Psoas muscle (tissue), 8 donors: ENCODE measurements around the gene FGFRL1. TPM values are rescaled to one million over a fixed set of nuclear protein-coding genes. Genes with fewer than 3 reads are reported as not detected.

Source experiments
- ATAC-seq, 4 donors: fragments of 200-7000 bp; cut with Tn5 transposase; one replicate each; pipeline ENCODE4 v1.9.1; 2020; ENCODE audit warnings: moderate library complexity in 3 of 4, mild to moderate bottlenecking in 2 of 4
- DNase-seq, 2 donors: peaks; one replicate each; pipeline ENCODE4 v3.0.0-alpha.2; 2020
- H3K27ac ChIP-seq: fragments of 200-600 bp; one replicate; pipeline ENCODE4 v1.8.0; 2022
- H3K27me3 ChIP-seq, 3 donors: fragments of 200-600 bp in 1 of 3; one replicate each; pipeline versions ENCODE4 v1.6.1 to v1.8.0; 2013 to 2022; ENCODE audit warnings: low read length in 2 of 3, mild to moderate bottlenecking in 2 of 3, moderate library complexity in 1 of 3; ENCODE audit not compliant: insufficient read depth in 3 of 3
- H3K36me3 ChIP-seq, 2 donors: fragments of 200-600 bp in 1 of 2; one replicate each; pipeline versions ENCODE4 v1.6.1 to v1.8.0; 2013 to 2022; ENCODE audit warnings: low read depth in 1 of 2, mild to moderate bottlenecking in 1 of 2, moderate library complexity in 1 of 2; ENCODE audit not compliant: insufficient read depth in 1 of 2
- H3K4me1 ChIP-seq: fragments of 200-600 bp; one replicate; pipeline ENCODE4 v1.8.0; 2022
- H3K4me3 ChIP-seq: fragments of 200-600 bp; one replicate; pipeline ENCODE4 v1.8.0; 2022; ENCODE audit warnings: mild to moderate bottlenecking
- H3K9me3 ChIP-seq: fragments of 200-600 bp; one replicate; pipeline ENCODE4 v1.8.0; 2022
- WGBS, 3 donors: extraction: QIAGEN DNeasy Blood & Tissue Kit; methylation state at CpG; one replicate each; pipeline versions ENCODE4 v1.1.6 to v1.1.7; 2013; 5-methylcytosine and 5-hydroxymethylcytosine counted together
- intact Hi-C, 2 donors: fragments of 100-400 bp; cut with DNase I; formaldehyde crosslinking; loops; one replicate each; pipeline versions ENCODE4 v1.11.0 to v1.14.2; 2022
- polyA plus RNA-seq, 3 donors: library from polyadenylated mRNA; stranded (reverse); fragments of 200-250 nt; gene quantifications; one replicate each; pipeline ENCODE4 v1.2.3, GENCODE V29; 2013
- total RNA-seq, 4 donors: library from RNA; stranded (reverse); fragmentation: NEBNext Ultra II Directional in 2 of 4; extraction: Animal tissue kit (Norgen Biotek cat#: 25700) in 2 of 4; gene quantifications; one replicate each; pipeline versions ENCODE4 v1.2.1 to v1.2.4, GENCODE V29; 2021 to 2023
- TF ChIP-seq, protein P1 (sequence below): fragments of 200-600 bp; IDR thresholded peaks from one replicate; pipeline ENCODE4 v1.8.0; 2022; ENCODE audit warnings: antibody characterized with exemption
- donor health status: healthy with polysubstance abuse.
- donor health status: DM: no; HTN: no; CAD: no; lungs with moderate emphysema.
- donor health status: Bipolar disorder and iron deficiency.
- donor health status: healthy.
- donor health status: DM: yes; HTN: yes; CAD: no.
- donor health status: DM: no; HTN: no; CAD: no.
- donor health status: DM: no; HTN: no; CAD: no.
- donor health status: DM: yes; HTN: yes; CAD: no.

Gene FGFRL1
- total and polyA plus RNA-seq, 7 donors, result 9.8 to 41.2 (median 15.5) TPM

- Histone ChIP-seq H3K4me3 (no peak overlapping the region), H3K4me1 (peaks cover 5% of the 10 kb centered on the region), H3K9me3 (no peaks in the 10 kb centered on the region), H3K27me3 (no peaks in the 10 kb centered on the region), H3K36me3 (no peaks in the 10 kb centered on the region), H3K27ac (no peak overlapping the region)
- DNase-seq (no peak), ATAC-seq (no peak)
- intact Hi-C loops, result no loop called here
- TF ChIP-seq, protein P1, sequence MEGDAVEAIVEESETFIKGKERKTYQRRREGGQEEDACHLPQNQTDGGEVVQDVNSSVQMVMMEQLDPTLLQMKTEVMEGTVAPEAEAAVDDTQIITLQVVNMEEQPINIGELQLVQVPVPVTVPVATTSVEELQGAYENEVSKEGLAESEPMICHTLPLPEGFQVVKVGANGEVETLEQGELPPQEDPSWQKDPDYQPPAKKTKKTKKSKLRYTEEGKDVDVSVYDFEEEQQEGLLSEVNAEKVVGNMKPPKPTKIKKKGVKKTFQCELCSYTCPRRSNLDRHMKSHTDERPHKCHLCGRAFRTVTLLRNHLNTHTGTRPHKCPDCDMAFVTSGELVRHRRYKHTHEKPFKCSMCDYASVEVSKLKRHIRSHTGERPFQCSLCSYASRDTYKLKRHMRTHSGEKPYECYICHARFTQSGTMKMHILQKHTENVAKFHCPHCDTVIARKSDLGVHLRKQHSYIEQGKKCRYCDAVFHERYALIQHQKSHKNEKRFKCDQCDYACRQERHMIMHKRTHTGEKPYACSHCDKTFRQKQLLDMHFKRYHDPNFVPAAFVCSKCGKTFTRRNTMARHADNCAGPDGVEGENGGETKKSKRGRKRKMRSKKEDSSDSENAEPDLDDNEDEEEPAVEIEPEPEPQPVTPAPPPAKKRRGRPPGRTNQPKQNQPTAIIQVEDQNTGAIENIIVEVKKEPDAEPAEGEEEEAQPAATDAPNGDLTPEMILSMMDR, result no peak
- 92 to 95% (median 94%) methylated on average over 17 of the region's 17 CpGs for WGBS, 3 donors
Observed at GRCh38 chr4:982291-982690, 29.1 kb upstream of the FGFRL1 start.

GRCh38 chr4:982814-983213 lies 28.6 kb upstream of the FGFRL1 start:
- Histone ChIP-seq H3K27ac (no peak overlapping the region), H3K27me3 (no peaks in the 10 kb centered on the region), H3K36me3 (no peaks in the 10 kb centered on the region), H3K4me1 (peaks cover 10% of the 10 kb centered on the region), H3K9me3 (no peaks in the 10 kb centered on the region), H3K4me3 (no peak overlapping the region)
- intact Hi-C loops, result no loop called here
- WGBS, 3 donors, result 93 to 96% (median 96%) methylated on average over 15 of the region's 15 CpGs
- ATAC-seq (no peak), DNase-seq (no peak)
- TF ChIP-seq, protein P1, result no peak

DNA sequence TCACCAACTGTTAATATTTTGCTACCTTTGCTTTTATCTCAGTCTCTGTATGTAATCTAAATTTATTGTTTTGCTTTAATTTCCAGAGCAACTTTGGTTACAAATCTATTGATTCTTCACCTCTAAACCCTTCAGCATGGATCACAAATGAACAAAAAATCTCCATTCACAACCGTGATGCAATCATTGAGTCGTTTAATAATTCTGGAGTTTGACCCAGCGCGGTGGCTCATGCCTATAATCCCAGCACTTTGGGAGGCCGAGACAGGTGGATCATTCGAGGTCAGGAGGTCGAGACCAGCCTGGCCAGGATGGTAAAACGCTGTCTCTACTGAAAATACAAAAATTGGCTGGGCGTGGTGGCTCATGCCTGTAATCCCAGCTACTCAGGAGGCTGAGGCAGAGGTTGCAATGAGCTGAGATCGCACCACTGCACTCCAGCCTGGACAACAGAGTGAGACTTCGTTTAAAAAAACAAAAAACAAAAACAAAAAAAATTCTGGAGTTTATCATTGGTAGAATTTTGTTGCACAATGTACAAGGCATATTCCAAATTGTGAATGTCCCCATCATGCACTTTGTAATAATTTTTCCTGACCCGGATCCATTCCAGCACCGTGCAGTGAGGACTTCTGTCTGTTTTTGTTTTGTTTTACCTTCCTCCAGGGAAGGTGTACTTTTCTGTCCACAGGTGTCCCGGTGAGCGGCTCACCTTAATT lies 26.9 kb upstream of the FGFRL1 start:
- H3K36me3 ChIP-seq, result no peaks in the 10 kb centered on the region
- TF ChIP-seq, protein P1, result no peak
- no peak for ATAC-seq
- no peak for DNase-seq
- intact Hi-C loops, result loop anchor here in 1 of 2 donors (5.0 kb wide), 1 partner anchor 242 kb away; no protein-coding TSS in a partner anchor
- WGBS, 3 donors, result 82 to 87% (median 83%) methylated on average over 15 of the region's 15 CpGs
- no peak overlapping the region for H3K27ac ChIP-seq
- H3K27me3 ChIP-seq, result no peaks in the 10 kb centered on the region
- peaks cover 12% of the 10 kb centered on the region for H3K4me1 ChIP-seq
- H3K4me3 ChIP-seq, result peak overlapping the region; percentile 44
- no peaks in the 10 kb centered on the region for H3K9me3 ChIP-seq

GRCh38 chr4:985123-985830 lies 26.1 kb upstream of the FGFRL1 start:
- intact Hi-C loops, result loop anchor here in 1 of 2 donors (5.0 kb wide), 1 partner anchor 243 kb away; no protein-coding TSS in a partner anchor
- TF ChIP-seq, protein P1, result no peak
- Histone ChIP-seq H3K4me3 (peak overlapping the region; percentile 44), H3K4me1 (peaks cover 12% of the 10 kb centered on the region), H3K27ac (no peak overlapping the region), H3K36me3 (peaks cover 0 to 2% of the 10 kb centered on the region in 2 donors), H3K9me3 (no peaks in the 10 kb centered on the region), H3K27me3 (no peaks in the 10 kb centered on the region)
- DNase-seq (peak; percentile 71 to 77), ATAC-seq (peak; percentile 48 to 67 (median 60))
- WGBS, 3 donors, result 61 to 68% (median 62%) methylated on average over 23 of the region's 23 CpGs
